K562 (cell line): ENCODE data around the gene CTNNB1. TPM values are rescaled to one million over a fixed set of nuclear protein-coding genes. Genes with fewer than 3 reads are reported as not detected.

Experiments
- BRD4 ChIP-seq: fragments of 200-600 bp; sonication (generic); IDR thresholded peaks from 2 replicates; pipeline ENCODE4 v1.6.1; 2017; ENCODE audit warnings: inconsistent platforms
- CUX1 ChIP-seq: fragments of 200-800 bp; sonication (Bioruptor generic); IDR thresholded peaks from 2 replicates; pipeline ENCODE4 v1.6.1; 2016; ENCODE audit warnings: missing genetic modification characterization, missing compliant biosample characterization
- DIDO1 ChIP-seq: fragments of 450-650 bp; IDR thresholded peaks from 2 replicates; pipeline ENCODE4 v1.6.1; 2016; ENCODE audit warnings: low read depth, missing biosample characterization, missing genetic modification characterization
- FOXP1 ChIP-seq: sonication (generic); formaldehyde crosslinking; IDR thresholded peaks from 2 replicates; pipeline ENCODE4 v1.8.0; 2022; ENCODE audit warnings: mild to moderate bottlenecking, missing genetic modification reagents
- GABPB1 ChIP-seq: sonication (generic); formaldehyde crosslinking; IDR thresholded peaks from 2 replicates; pipeline ENCODE4 v1.8.0; 2022; ENCODE audit warnings: mild to moderate bottlenecking, missing genetic modification reagents
- IRF2 ChIP-seq: sonication (generic); formaldehyde crosslinking; IDR thresholded peaks from 2 replicates; pipeline ENCODE4 v1.8.1; 2022; ENCODE audit warnings: mild to moderate bottlenecking, missing genetic modification reagents
- MCM2 ChIP-seq: fragments of 450-650 bp; IDR thresholded peaks from 2 replicates; pipeline ENCODE4 v1.6.1; 2017; ENCODE audit warnings: low read depth, mild to moderate bottlenecking
- RBM34 ChIP-seq: fragments of 200-400 bp; formaldehyde crosslinking; IDR thresholded peaks from 2 replicates; pipeline ENCODE4 v1.6.1; 2018; ENCODE audit warnings: low read length, borderline replicate concordance; ENCODE audit not compliant: insufficient read depth
- ZKSCAN3 ChIP-seq: fragments of 250-450 bp; sonication (Bioruptor Pico); IDR thresholded peaks from 2 replicates; pipeline ENCODE4 v1.4.0; 2020
- polyA plus RNA-seq, 8 experiments: library from polyadenylated mRNA; depleted of rRNA in 4 of 8; stranded (reverse) in 5 of 8; unstranded in 3 of 8; fragments of >200 nt; fragmentation: Nextera tagmentation in 2 of 8; fragmentation: Illumina TruSeq in 1 of 8; extraction: Ambion mirVana in 2 of 8; extraction: Trizol in 1 of 8; gene quantifications; 2 replicates each; pipeline versions ENCODE4 v1.2.1 to v1.2.3, GENCODE V29; 2011 to 2014; ENCODE audit warnings: inconsistent platforms in 1 of 8, missing spikeins in 1 of 8
- total RNA-seq, 7 experiments: library from RNA; depleted of rRNA in 6 of 7; stranded (reverse); fragments of >200 nt in 6 of 7; fragmentation: Illumina TruSeq in 2 of 7; extraction: Trizol in 2 of 7; gene quantifications; 2 replicates each; pipeline versions ENCODE4 v1.2.1 to v1.2.3, GENCODE V29; 2011 to 2021; ENCODE audit warnings: low replicate concordance in 1 of 7
- TF ChIP-seq, protein P1 (sequence below), 2 experiments: fragments of 450-650 bp; IDR thresholded peaks; 2 replicates each; pipeline ENCODE4 v1.6.1; 2016; ENCODE audit warnings: mild to moderate bottlenecking in 2 of 2, borderline replicate concordance in 1 of 2, low read depth in 1 of 2, moderate library complexity in 1 of 2

The CTNNB1 gene
- total and polyA plus RNA-seq, 9 of the 15 experiments (the other 6 are each of a cell fraction or from before 2014, with no cell fraction given) = 44.3 to 193 (median 154) TPM

GRCh38 chr3:41236228-41236627 lies 36.9 kb downstream of the CTNNB1 start (continued):
- no peak for TF ChIP-seq CUX1 (CRISPR knock-in tag)
- no peak for TF ChIP-seq RBM34
- TF ChIP-seq, protein P1, sequence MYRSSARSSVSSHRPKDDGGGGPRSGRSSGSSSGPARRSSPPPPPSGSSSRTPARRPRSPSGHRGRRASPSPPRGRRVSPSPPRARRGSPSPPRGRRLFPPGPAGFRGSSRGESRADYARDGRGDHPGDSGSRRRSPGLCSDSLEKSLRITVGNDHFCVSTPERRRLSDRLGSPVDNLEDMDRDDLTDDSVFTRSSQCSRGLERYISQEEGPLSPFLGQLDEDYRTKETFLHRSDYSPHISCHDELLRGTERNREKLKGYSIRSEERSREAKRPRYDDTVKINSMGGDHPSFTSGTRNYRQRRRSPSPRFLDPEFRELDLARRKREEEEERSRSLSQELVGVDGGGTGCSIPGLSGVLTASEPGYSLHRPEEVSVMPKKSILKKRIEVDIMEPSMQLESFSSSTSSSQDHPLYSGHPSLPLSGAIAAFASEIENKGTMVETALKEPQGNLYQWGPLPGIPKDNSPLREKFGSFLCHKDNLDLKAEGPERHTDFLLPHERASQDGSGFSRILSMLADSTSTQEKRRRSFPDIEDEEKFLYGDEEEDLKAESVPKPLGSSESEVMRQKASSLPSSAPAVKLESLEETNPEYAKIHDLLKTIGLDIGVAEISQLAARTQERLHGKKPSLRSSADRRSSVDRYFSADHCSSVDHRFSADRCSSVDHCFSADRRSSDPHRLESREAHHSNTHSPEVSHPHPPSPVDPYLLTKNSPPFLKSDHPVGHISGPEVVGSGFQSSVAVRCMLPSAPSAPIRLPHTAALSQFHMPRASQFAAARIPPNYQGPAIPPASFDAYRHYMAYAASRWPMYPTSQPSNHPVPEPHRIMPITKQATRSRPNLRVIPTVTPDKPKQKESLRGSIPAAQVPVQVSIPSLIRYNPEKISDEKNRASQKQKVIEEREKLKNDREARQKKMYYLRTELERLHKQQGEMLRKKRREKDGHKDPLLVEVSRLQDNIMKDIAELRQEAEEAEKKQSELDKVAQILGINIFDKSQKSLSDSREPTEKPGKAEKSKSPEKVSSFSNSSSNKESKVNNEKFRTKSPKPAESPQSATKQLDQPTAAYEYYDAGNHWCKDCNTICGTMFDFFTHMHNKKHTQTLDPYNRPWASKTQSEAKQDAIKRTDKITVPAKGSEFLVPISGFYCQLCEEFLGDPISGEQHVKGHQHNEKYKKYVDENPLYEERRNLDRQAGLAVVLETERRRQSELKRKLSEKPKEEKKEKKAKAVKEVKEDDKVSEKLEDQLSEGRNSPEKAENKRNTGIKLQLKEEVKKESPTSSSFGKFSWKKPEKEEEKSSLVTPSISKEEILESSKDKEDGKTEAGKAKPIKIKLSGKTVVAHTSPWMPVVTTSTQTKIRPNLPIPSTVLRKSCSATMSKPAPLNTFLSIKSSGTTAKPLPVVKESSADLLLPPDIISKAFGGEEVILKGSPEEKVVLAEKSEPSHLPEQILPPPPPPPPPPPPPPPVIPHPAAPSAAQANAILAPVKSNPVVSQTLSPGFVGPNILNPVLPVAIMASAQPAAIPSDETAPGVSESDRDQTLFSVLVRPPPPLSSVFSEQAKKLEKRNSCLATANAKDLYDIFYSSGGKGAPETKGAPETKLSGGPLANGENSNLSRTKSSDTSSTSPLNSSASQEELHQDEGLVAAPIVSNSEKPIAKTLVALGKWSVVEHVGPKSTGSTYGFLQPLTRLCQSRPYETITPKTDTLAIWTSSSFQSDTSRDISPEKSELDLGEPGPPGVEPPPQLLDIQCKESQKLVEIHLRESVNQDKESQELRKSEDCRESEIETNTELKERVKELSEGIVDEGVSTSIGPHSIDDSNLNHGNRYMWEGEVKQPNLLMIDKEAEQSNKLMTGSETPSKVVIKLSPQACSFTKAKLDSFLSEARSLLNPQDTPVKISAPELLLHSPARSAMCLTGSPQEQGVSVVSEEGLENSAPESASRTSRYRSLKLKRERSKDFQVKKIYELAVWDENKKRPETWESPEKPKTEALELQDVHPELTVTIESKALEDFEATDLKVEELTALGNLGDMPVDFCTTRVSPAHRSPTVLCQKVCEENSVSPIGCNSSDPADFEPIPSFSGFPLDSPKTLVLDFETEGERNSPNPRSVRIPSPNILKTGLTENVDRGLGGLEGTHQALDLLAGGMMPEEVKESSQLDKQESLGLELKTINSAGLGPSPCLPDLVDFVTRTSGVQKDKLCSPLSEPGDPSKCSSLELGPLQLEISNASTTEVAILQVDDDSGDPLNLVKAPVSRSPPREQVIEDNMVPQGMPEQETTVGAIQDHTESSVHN (IDR thresholded peaks at IDR 0.05; ENCODE audit: borderline replicate concordance in 1 of 2, low read depth in 1 of 2) = no peak
- no peak for TF ChIP-seq DIDO1 (tag)
- no peak for TF ChIP-seq IRF2 (CRISPR knock-in tag)
- TF ChIP-seq GABPB1 (CRISPR knock-in tag) = no peak
- TF ChIP-seq MCM2 = no peak
- TF ChIP-seq FOXP1 (CRISPR knock-in tag) = no peak
- no peak for TF ChIP-seq BRD4
- TF ChIP-seq ZKSCAN3 = no peak
- TF ChIP-seq, all 486 proteins: peak for 0
